HepG2 (cell line): ENCODE measurements around the gene ACSL1. TPM values are rescaled to one million over a fixed set of nuclear protein-coding genes. Genes with fewer than 3 reads are reported as not detected.

Experiments used
- ATF7-NPFF ChIP-seq: sonication (generic); formaldehyde crosslinking; IDR thresholded peaks from 2 replicates; pipeline ENCODE4 v1.8.1; 2023; ENCODE audit warnings: mild to moderate bottlenecking, low read depth, missing genetic modification reagents, moderate library complexity
- HNF1A ChIP-seq, 2 experiments: sonication (generic) in 1 of 2; formaldehyde crosslinking in 1 of 2; IDR thresholded peaks; 2 replicates each; pipeline versions ENCODE4 v1.4.0 to v1.6.1; 2016 to 2020; ENCODE audit warnings: borderline replicate concordance in 1 of 2, low read depth in 1 of 2, mild to moderate bottlenecking in 1 of 2, missing genetic modification reagents in 1 of 2
- KLF12 ChIP-seq: sonication (generic); formaldehyde crosslinking; IDR thresholded peaks from 2 replicates; pipeline ENCODE4 v1.4.0; 2020; ENCODE audit warnings: missing genetic modification reagents, borderline replicate concordance
- REPIN1 ChIP-seq: sonication (generic); formaldehyde crosslinking; IDR thresholded peaks from 2 replicates; pipeline ENCODE4 v1.8.0; 2022; ENCODE audit warnings: missing genetic modification reagents, low read depth, mild to moderate bottlenecking, borderline replicate concordance
- SALL1 ChIP-seq: sonication (generic); formaldehyde crosslinking; IDR thresholded peaks from 2 replicates; pipeline ENCODE4 v1.8.0; 2022; ENCODE audit warnings: mild to moderate bottlenecking, missing genetic modification reagents
- ZBED4 ChIP-seq: sonication (generic); formaldehyde crosslinking; IDR thresholded peaks from 2 replicates; pipeline ENCODE4 v1.4.0; 2020; ENCODE audit warnings: missing genetic modification reagents, borderline replicate concordance
- ZC3H13 ChIP-seq: sonication (generic); formaldehyde crosslinking; IDR thresholded peaks from 2 replicates; pipeline ENCODE4 v1.8.1; 2023; ENCODE audit warnings: mild to moderate bottlenecking, missing genetic modification reagents, moderate library complexity
- ZC3H4 ChIP-seq: sonication (generic); formaldehyde crosslinking; IDR thresholded peaks from 2 replicates; pipeline ENCODE4 v1.4.0; 2020; ENCODE audit warnings: missing genetic modification reagents, borderline replicate concordance
- ZKSCAN5 ChIP-seq: sonication (generic); formaldehyde crosslinking; IDR thresholded peaks from 2 replicates; pipeline ENCODE4 v1.5.1; 2020; ENCODE audit warnings: mild to moderate bottlenecking, missing genetic modification reagents
- ZNF235 ChIP-seq: sonication (generic); formaldehyde crosslinking; IDR thresholded peaks from 2 replicates; pipeline ENCODE4 v1.8.1; 2023; ENCODE audit warnings: mild to moderate bottlenecking, missing genetic modification reagents, borderline replicate concordance
- ZNF280B ChIP-seq: sonication (generic); formaldehyde crosslinking; IDR thresholded peaks from 2 replicates; pipeline ENCODE4 v1.5.0; 2020; ENCODE audit warnings: missing genetic modification reagents, mild to moderate bottlenecking, borderline replicate concordance
- ZNF510 ChIP-seq: sonication (generic); formaldehyde crosslinking; IDR thresholded peaks from 2 replicates; pipeline ENCODE4 v1.4.0; 2020; ENCODE audit warnings: low read depth, mild to moderate bottlenecking, missing genetic modification reagents
- ZNF546 ChIP-seq: sonication (generic); formaldehyde crosslinking; conservative IDR thresholded peaks from 2 replicates; pipeline ENCODE4 v1.8.1; 2023; ENCODE audit warnings: mild to moderate bottlenecking, missing genetic modification reagents
- polyA plus RNA-seq, 8 experiments: library from polyadenylated mRNA; depleted of rRNA in 3 of 8; stranded (reverse) in 7 of 8; unstranded in 1 of 8; fragments of >200 nt; fragmentation: Illumina TruSeq in 4 of 8; extraction: Trizol in 4 of 8; gene quantifications; 2 replicates each; pipeline versions ENCODE4 v1.2.1 to v1.2.3, GENCODE V29; 2011 to 2016; ENCODE audit warnings: low read depth in 4 of 8, missing spikeins in 1 of 8, mixed read lengths in 1 of 8; ENCODE audit not compliant: insufficient read depth in 1 of 8
- total RNA-seq, 5 experiments: library from RNA; depleted of rRNA; stranded (reverse); fragments of >200 nt; fragmentation: Illumina TruSeq; extraction: Trizol; gene quantifications; 2 replicates each; pipeline ENCODE4 v1.2.3, GENCODE V29; 2016; ENCODE audit warnings: low read depth in 1 of 5

Gene ACSL1
- total and polyA plus RNA-seq, 2 of the 13 experiments (the other 11 are each of a cell fraction or from before 2014, with no cell fraction given): 10.0 to 29.8 TPM

- TF ChIP-seq KLF12 (CRISPR knock-in tag) (peak; percentile 77; the same call in 1 of the 2 replicates), ZC3H4 (CRISPR knock-in tag) (no peak), REPIN1 (CRISPR knock-in tag) (peak; percentile 100), ATF7-NPFF (CRISPR knock-in tag) (peak; percentile 99), SALL1 (CRISPR knock-in tag) (peak; percentile 99), ZNF510 (CRISPR knock-in tag) (peak; percentile 95), ZNF280B (CRISPR knock-in tag) (peak; percentile 82; the same call in 1 of the 2 replicates), ZNF235 (no peak; the same call in 1 of the 2 replicates), ZNF546 (CRISPR knock-in tag) (0 out of 2 replicates have a peak, but pooled peaks have one; percentile 29), ZC3H13 (CRISPR knock-in tag) (peak; percentile 89; the same call in 1 of the 2 replicates), HNF1A (IDR thresholded peaks at IDR 0.05; ENCODE audit: low read depth) (0 out of 2 replicates have a peak, but pooled peaks have one; percentile 27), HNF1A (CRISPR knock-in tag; IDR thresholded peaks at IDR 0.05; ENCODE audit: borderline replicate concordance) (peak; percentile 93; the same call in 1 of the 2 replicates), ZBED4 (peak; percentile 91; the same call in 1 of the 2 replicates), ZKSCAN5 (CRISPR knock-in tag) (peak; percentile 69; the same call in 1 of the 2 replicates)
These were observed 91.9 kb downstream of the ACSL1 start, which contains the start of gene CENPU (continued) for GRCh38 chr4:184733654-184734524.
